KMS-11 (cell line): ENCODE measurements around the gene BFSP1.

Experiments used
- H2AFZ ChIP-seq: fragments of 200-600 bp; sonication (generic); 2 replicates; pipeline ENCODE4 v1.6.1; 2016; ENCODE audit warnings: antibody characterized with exemption, mixed run types, low read depth
- H3K27ac ChIP-seq: fragments of 200-600 bp; sonication (generic); 2 replicates; pipeline ENCODE4 v1.6.1; 2016; ENCODE audit warnings: mild to moderate bottlenecking, mixed run types
- H3K27me3 ChIP-seq: fragments of 200-600 bp; sonication (generic); 2 replicates; pipeline ENCODE4 v1.6.1; 2017; ENCODE audit warnings: mild to moderate bottlenecking, low read depth, mixed run types, moderate library complexity; ENCODE audit not compliant: insufficient read depth
- H3K36me3 ChIP-seq: fragments of 200-600 bp; sonication (generic); 2 replicates; pipeline ENCODE4 v1.6.1; 2017; ENCODE audit warnings: mild to moderate bottlenecking, mixed run types; ENCODE audit not compliant: insufficient read depth
- H3K4me1 ChIP-seq: fragments of 200-600 bp; sonication (generic); 2 replicates; pipeline ENCODE4 v1.6.1; 2016; ENCODE audit warnings: mild to moderate bottlenecking, low read depth, mixed run types; ENCODE audit not compliant: poor library complexity, severe bottlenecking
- H3K4me2 ChIP-seq: fragments of 200-600 bp; sonication (generic); 2 replicates; pipeline ENCODE4 v1.7.0; 2016; ENCODE audit warnings: mild to moderate bottlenecking, mixed run types
- H3K4me3 ChIP-seq: fragments of 200-600 bp; sonication (generic); IDR thresholded peaks from 2 replicates; pipeline ENCODE4 v1.6.1; 2017; ENCODE audit warnings: low read depth, low read length, mixed read lengths; ENCODE audit not compliant: insufficient read depth
- H3K79me2 ChIP-seq: fragments of 200-600 bp; sonication (generic); 2 replicates; pipeline ENCODE4 v1.6.1; 2016; ENCODE audit warnings: low read depth, mixed run types; ENCODE audit not compliant: insufficient read depth
- H3K9ac ChIP-seq: fragments of 200-600 bp; sonication (generic); 2 replicates; pipeline ENCODE4 v1.6.1; 2016; ENCODE audit warnings: mild to moderate bottlenecking, mixed run types
- H4K20me1 ChIP-seq: fragments of 200-600 bp; sonication (generic); 2 replicates; pipeline ENCODE4 v1.6.1; 2016; ENCODE audit warnings: mild to moderate bottlenecking, mixed run types; ENCODE audit not compliant: insufficient read depth
- TF ChIP-seq, protein P1 (sequence below): fragments of 200-600 bp; sonication (generic); conservative IDR thresholded peaks from 2 replicates; pipeline ENCODE4 v1.6.1; 2017; ENCODE audit warnings: low read depth, mild to moderate bottlenecking, antibody characterized with exemption, low read length, moderate library complexity, mixed read lengths

BFSP1 gene

DNA sequence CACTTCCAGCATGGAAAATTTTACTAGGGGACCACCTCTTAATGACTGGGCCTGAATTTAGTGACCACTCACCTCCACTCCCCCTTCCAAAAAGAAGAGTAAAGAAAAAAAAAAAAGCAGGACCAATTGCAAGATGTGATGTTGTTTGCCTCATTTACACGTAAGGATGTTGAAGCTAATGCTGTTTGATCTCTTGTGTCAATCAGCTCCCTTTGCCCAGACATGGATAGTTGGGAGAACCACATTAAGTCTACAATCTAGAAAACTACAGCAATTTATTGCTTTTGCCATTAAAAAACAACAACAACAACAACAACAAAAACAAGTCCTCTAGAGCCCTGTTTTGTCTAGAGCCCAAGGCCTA, 27.7 kb upstream of the BFSP1 start:
- H3K27ac ChIP-seq: no peak overlapping the region
- H3K4me2 ChIP-seq: no peak overlapping the region
- no peak overlapping the region for H3K9ac ChIP-seq

DNA sequence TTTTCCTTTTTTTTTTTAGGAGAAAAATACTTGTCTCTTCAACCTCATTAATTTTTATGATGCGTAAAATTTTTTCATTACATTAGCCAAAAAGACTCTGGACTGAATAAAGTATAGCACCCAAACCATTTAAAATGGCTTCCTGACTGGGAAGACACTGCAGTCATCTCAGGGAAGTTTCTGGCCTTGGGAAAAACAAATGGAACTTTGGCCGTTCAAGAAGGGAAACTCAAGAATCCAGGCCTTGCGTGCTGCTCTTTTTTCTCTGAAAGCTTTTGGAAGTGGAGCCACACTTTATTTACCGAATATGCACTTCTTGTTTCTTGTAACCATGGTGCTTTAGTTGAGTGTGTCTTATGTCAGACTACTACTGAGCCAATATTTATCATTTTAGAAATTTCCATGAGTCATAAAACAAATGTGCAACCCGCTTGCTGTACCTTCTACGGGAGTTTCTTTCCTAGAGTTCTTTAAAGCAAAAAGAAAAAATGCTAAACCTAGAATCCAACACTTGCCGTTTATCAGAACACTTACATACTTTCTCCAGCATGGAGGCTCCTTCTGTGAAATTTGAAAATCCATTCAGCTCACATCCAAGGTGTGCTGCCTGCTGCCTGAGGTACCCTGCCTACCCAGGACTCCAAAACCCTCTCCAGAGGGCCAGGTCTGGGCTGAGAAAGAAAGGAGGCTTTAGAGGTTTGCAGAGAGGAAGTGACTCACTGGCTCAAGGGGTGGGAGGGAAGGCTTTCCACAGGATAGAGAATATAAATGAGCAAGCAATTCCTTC, 27.2 kb upstream of the BFSP1 start:
- Histone ChIP-seq H3K27ac (no peak overlapping the region), H3K4me1 (no peaks in the 10 kb centered on the region), H2AFZ (no peak overlapping the region), H3K9ac (no peak overlapping the region), H4K20me1 (no peaks in the 10 kb centered on the region), H3K27me3 (no peaks in the 10 kb centered on the region), H3K4me2 (no peak overlapping the region), H3K79me2 (no peaks in the 10 kb centered on the region), H3K4me3 (no peak overlapping the region), H3K36me3 (no peaks in the 10 kb centered on the region)
- TF ChIP-seq, protein P1, sequence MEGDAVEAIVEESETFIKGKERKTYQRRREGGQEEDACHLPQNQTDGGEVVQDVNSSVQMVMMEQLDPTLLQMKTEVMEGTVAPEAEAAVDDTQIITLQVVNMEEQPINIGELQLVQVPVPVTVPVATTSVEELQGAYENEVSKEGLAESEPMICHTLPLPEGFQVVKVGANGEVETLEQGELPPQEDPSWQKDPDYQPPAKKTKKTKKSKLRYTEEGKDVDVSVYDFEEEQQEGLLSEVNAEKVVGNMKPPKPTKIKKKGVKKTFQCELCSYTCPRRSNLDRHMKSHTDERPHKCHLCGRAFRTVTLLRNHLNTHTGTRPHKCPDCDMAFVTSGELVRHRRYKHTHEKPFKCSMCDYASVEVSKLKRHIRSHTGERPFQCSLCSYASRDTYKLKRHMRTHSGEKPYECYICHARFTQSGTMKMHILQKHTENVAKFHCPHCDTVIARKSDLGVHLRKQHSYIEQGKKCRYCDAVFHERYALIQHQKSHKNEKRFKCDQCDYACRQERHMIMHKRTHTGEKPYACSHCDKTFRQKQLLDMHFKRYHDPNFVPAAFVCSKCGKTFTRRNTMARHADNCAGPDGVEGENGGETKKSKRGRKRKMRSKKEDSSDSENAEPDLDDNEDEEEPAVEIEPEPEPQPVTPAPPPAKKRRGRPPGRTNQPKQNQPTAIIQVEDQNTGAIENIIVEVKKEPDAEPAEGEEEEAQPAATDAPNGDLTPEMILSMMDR: no peak

More for the DNA sequence above, 27.7 kb upstream of the BFSP1 start:
- TF ChIP-seq, protein P1: no peak
- no peaks in the 10 kb centered on the region for H4K20me1 ChIP-seq
- no peaks in the 10 kb centered on the region for H3K4me1 ChIP-seq
- H2AFZ ChIP-seq: no peak overlapping the region
- no peaks in the 10 kb centered on the region for H3K79me2 ChIP-seq
- H3K4me3 ChIP-seq: no peak overlapping the region
- no peaks in the 10 kb centered on the region for H3K27me3 ChIP-seq
- H3K36me3 ChIP-seq: no peaks in the 10 kb centered on the region

DNA sequence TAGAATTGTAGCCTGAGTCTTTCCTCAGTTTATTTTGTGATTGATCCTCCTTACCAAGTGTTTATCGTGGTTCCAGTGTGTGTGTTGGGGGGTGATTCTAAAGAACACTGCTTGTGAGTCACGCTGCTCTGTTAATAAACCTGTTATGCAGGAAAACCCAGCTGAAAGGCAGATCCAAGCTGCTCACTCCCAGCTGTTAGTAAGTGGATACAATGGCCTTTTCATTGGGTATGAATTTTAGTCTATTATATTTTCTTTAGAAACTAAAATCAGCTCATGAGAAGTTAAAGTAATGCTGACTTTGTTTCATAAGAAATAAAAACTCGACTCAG, 26.5 kb upstream of the BFSP1 start:
- Histone ChIP-seq H3K4me3 (no peak overlapping the region), H3K27me3 (no peaks in the 10 kb centered on the region), H3K4me2 (no peak overlapping the region), H3K79me2 (no peaks in the 10 kb centered on the region), H3K4me1 (no peaks in the 10 kb centered on the region), H3K36me3 (no peaks in the 10 kb centered on the region), H3K9ac (no peak overlapping the region), H3K27ac (no peak overlapping the region), H4K20me1 (no peaks in the 10 kb centered on the region), H2AFZ (no peak overlapping the region)
- TF ChIP-seq, protein P1: no peak

DNA sequence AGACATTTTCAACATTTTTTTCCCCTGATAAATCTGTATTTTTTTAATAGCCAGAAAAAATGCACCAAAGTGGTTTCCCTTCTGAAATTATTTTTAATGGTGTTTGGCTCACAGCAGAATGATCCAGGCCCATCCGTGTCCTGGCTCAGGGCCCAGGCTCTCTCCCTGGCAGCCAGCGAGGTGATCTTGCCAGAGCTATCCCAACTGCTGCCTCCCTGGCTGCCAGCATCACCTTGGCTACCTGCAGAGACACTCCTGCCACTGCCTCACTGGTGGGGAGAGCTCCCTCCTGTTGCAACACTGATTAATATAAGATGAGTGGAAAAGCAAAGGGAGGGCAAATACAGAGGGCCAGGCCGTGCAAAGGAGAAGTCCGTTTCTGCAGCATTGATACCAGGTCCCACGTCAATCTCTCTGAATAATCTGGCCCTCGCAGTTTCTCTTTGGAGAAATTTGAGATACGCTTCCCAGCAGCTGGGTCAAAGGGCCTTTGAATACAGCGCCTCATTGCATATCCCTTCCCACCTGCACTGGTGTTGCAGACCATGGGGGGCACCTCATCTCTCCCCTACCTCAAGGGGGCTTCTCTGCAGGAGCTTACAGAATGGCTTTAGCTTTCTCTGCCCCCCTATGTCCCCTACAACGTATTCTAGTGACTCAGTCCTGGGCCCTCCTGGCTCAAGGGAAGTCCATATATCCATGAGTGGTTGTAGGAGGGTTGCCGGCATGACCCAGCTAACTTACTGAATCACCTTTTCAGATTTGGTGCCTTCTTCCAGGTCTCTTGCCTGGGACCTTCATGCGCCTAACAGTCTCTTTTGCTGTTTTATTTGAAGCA, 25.9 kb upstream of the BFSP1 start:
- H4K20me1 ChIP-seq: no peaks in the 10 kb centered on the region
- H3K4me1 ChIP-seq: no peaks in the 10 kb centered on the region
- no peaks in the 10 kb centered on the region for H3K79me2 ChIP-seq
- no peak overlapping the region for H3K9ac ChIP-seq
- H3K27ac ChIP-seq: no peak overlapping the region
- H3K4me3 ChIP-seq: no peak overlapping the region
- H3K27me3 ChIP-seq: no peaks in the 10 kb centered on the region
- no peaks in the 10 kb centered on the region for H3K36me3 ChIP-seq
- H3K4me2 ChIP-seq: no peak overlapping the region
- TF ChIP-seq, protein P1: no peak
- no peak overlapping the region for H2AFZ ChIP-seq
